Peyer's patch (tissue), 4 donors: ENCODE results near the gene PELI1. TPM values are rescaled to one million over a fixed set of nuclear protein-coding genes. Genes with fewer than 3 reads are reported as not detected.

Experiments
- DNase-seq, 3 donors: peaks; one replicate each; pipeline ENCODE4 v3.0.0-alpha.2; 2017 to 2019
- H3K27ac ChIP-seq, 4 donors: fragments of 200-600 bp; sonication (generic); one replicate each; pipeline ENCODE4 v1.5.1; 2016 to 2019
- H3K27me3 ChIP-seq, 2 donors: fragments of 200-600 bp; sonication (generic); one replicate each; pipeline ENCODE4 v1.5.1; 2019
- H3K36me3 ChIP-seq, 3 donors: fragments of 200-600 bp; sonication (generic); one replicate each; pipeline ENCODE4 v1.5.1; 2016 to 2019
- H3K4me1 ChIP-seq, 4 donors: fragments of 200-600 bp; sonication (generic); one replicate each; pipeline ENCODE4 v1.5.1; 2016 to 2019
- H3K4me3 ChIP-seq, 4 donors: fragments of 200-600 bp; sonication (generic); 1 replicate in 3 of 4; 2 replicates in 1 of 4; pipeline ENCODE4 v1.5.1; 2016 to 2019; ENCODE audit warnings: mild to moderate bottlenecking in 1 of 4
- H3K9me3 ChIP-seq, 4 donors: fragments of 200-600 bp; sonication (generic); one replicate each; pipeline ENCODE4 v1.5.1; 2016 to 2019; ENCODE audit warnings: mild to moderate bottlenecking in 1 of 4
- POLR2A ChIP-seq, 2 donors: fragments of 450-650 bp; IDR thresholded peaks; one replicate each; pipeline ENCODE4 v1.5.1; 2017; ENCODE audit warnings: antibody characterized with exemption in 2 of 2, mild to moderate bottlenecking in 2 of 2, moderate library complexity in 2 of 2
- total RNA-seq, 4 donors: library from RNA; depleted of rRNA; stranded (reverse); fragments of >200 nt; gene quantifications; one replicate each; pipeline ENCODE4 v1.1.0, GENCODE V29; 2016
- TF ChIP-seq, protein P1 (sequence below), 6 experiments: fragments of 450-650 bp in 4 of 6; fragments of 200-600 bp in 2 of 6; sonication (generic) in 1 of 6; IDR thresholded peaks; one replicate each; pipeline ENCODE4 v1.5.1; 2017 to 2019; ENCODE audit warnings: antibody characterized with exemption in 6 of 6, mild to moderate bottlenecking in 3 of 6, moderate library complexity in 1 of 6

PELI1 gene
- total RNA-seq, 4 donors from 2014 or later = 22.3 to 45.7 (median 40.2) TPM

DNA sequence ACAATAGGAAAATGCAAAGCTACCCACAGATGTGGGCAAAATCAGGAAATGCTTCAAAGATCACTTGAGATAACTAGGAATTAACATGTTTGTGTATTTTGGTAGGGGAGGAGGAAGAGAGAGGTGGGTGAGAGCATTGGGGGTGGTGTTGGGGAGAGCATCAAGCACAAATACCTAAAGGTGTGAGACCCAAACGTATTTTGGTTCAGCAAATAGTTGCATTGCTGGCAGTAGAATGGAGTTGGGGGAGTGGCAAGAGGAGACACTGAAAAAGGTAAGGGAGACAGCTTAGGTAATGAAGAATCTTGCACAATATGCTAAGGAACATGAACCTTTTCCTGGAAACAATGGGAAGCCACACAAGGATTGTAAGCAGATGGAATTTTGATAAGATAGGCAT lies 1.5 kb upstream of the PELI1 start:
- Histone ChIP-seq H3K36me3 (no peaks in the 10 kb centered on the region), H3K27ac (no peak overlapping the region), H3K27me3 (no peaks in the 10 kb centered on the region), H3K4me3 (no peak overlapping the region), H3K9me3 (no peaks in the 10 kb centered on the region), H3K4me1 (peaks cover 0 to 13% (median 4%) of the 10 kb centered on the region in 4 donors)
- TF ChIP-seq, protein P1, sequence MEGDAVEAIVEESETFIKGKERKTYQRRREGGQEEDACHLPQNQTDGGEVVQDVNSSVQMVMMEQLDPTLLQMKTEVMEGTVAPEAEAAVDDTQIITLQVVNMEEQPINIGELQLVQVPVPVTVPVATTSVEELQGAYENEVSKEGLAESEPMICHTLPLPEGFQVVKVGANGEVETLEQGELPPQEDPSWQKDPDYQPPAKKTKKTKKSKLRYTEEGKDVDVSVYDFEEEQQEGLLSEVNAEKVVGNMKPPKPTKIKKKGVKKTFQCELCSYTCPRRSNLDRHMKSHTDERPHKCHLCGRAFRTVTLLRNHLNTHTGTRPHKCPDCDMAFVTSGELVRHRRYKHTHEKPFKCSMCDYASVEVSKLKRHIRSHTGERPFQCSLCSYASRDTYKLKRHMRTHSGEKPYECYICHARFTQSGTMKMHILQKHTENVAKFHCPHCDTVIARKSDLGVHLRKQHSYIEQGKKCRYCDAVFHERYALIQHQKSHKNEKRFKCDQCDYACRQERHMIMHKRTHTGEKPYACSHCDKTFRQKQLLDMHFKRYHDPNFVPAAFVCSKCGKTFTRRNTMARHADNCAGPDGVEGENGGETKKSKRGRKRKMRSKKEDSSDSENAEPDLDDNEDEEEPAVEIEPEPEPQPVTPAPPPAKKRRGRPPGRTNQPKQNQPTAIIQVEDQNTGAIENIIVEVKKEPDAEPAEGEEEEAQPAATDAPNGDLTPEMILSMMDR (IDR thresholded peaks at IDR 0.05) = no peak
- TF ChIP-seq POLR2A (IDR thresholded peaks at IDR 0.05) = no peak
- DNase-seq = no peak

DNA sequence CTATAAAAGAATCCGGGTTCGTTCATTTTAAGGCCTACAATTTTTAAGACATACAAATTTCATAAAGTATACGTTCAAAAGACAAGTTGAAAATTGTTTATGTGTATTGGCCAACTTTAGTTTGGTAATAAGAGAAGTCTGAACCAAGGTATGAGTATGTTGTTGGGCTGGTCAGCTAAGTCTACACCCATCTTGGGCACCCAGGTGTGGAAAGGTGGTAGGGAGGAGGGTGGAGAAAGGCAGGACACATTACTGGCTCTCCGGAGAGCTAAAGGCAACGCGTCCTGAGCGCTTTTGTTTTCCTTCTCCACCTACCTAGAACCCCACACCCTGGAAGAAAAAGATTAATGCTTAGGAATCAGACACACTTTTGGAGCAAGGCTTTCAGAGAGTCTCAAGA lies 899 bp upstream of the PELI1 start:
- no peak overlapping the region for H3K4me3 ChIP-seq
- H3K4me1 ChIP-seq = peaks cover 0 to 16% (median 4%) of the 10 kb centered on the region in 4 donors
- H3K9me3 ChIP-seq = no peaks in the 10 kb centered on the region
- TF ChIP-seq POLR2A (IDR thresholded peaks at IDR 0.05) = no peak
- TF ChIP-seq, protein P1 (IDR thresholded peaks at IDR 0.05) = no peak
- H3K27ac ChIP-seq = no peak overlapping the region
- H3K36me3 ChIP-seq = no peaks in the 10 kb centered on the region
- no peak for DNase-seq
- no peaks in the 10 kb centered on the region for H3K27me3 ChIP-seq

DNA sequence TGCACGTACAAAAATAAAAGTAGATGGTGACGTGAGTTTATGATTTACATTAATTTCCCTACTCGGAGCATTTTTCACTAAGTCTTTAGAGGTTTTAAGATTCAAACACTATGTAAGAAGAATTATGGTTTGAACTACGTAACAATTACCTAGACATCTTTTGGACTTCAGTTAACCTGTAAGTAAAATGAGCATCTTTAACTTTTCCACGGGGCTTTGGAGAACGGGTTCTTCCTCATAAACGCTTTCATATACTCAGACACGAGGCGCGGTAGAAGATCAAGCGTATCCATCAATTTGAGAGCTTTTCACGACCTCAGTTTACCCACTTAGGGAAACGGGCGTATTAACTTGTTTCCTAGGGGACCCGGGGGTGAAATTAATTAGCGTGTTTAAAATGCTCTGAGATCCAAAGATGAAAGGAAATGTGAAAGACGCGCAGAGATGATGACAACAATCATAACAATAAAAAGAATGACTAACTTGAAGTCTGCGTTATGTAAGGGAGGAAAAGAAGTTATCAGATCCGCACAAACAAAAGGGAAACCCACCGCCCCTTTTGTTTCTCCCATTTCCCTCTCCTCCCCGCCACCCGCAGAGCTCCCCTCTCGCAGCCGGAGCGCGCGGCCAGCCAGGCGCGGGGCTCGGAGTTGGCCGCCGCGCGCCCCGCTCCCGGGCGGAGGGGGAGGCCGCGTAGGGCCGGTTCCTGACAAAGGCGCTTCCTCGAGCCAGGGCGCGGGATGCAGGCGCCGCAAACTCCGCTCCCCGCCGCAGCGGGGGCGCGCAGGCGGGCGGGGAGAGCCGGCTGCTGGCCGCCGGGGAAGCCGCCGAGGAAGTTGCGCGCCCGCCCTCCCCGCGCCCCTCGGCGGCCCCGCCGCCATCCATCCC lies 807 bp downstream of the PELI1 start:
- DNase-seq = peak in 2 of 3 donors; percentile 27 to 52
- peak overlapping the region; percentile 98 to 99 (median 99) for H3K27ac ChIP-seq
- TF ChIP-seq, protein P1 (IDR thresholded peaks at IDR 0.05) = no peak
- TF ChIP-seq POLR2A (IDR thresholded peaks at IDR 0.05) = no peak
- peak overlapping the region; percentile 93 to 99 (median 97) for H3K4me3 ChIP-seq
- no peaks in the 10 kb centered on the region for H3K9me3 ChIP-seq
- H3K4me1 ChIP-seq = peaks cover 0 to 32% (median 4%) of the 10 kb centered on the region in 4 donors
- H3K27me3 ChIP-seq = no peaks in the 10 kb centered on the region
- no peaks in the 10 kb centered on the region for H3K36me3 ChIP-seq

DNA sequence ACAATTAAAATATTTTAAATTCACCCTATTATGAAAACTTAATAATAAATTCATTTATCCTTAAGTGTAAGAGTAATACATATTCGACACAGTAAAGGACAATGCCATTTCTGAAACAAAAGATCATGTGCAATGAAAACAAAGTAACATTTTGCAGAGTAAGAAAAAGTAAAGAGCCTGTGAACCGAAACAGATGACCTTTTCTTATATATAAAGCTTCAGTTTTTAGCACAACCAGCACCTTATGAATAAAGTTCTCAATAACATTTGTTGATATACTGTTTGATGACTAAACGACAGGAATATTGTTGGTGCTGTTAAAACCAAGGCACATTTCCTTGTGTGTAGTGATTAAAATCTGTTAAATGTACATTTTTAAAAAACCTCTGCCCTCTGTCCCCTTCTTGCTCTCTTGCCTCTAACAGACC lies 1.5 kb downstream of the PELI1 start:
- no peak for DNase-seq
- H3K4me1 ChIP-seq = peaks cover 0 to 37% (median 4%) of the 10 kb centered on the region in 4 donors

DNA sequence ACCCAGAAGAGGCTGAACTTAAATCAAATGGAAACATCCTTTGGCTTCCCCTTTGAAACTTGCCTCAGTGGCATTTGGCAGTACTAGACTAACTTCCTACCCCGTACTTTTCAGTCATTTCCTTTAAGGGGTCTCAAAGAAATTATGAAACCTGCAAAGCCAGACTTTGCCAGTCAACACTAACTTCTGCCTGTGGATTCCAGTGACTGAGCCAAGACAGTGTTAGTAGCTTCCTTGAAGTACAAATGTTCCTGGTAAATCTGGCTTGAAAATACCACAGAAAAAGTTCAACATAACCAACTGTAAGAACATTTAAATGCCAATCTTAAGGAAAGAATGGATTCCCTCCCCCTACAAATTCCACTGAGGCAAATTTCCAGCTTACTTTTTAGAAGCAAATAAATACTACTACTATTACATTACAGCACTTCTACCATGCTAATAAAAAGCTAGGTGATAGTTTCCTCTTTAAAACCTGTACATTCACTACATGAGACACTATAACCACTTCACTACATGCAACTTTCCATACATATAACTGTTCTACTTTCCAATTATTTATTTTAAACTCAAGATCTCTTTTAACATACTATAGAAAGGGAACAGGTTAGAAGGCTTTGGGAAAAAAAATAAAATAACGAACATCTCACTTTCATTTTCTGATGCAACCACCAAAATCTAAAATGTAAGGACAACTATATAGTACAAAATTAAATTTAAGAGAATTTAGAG lies 2.4 kb downstream of the PELI1 start:
- TF ChIP-seq, protein P1 (IDR thresholded peaks at IDR 0.05) = no peak
- no peak for TF ChIP-seq POLR2A (IDR thresholded peaks at IDR 0.05)
- no peaks in the 10 kb centered on the region for H3K9me3 ChIP-seq
- peak overlapping the region; percentile 56 to 99 (median 99) for H3K27ac ChIP-seq
- H3K36me3 ChIP-seq = no peaks in the 10 kb centered on the region
- H3K4me3 ChIP-seq = peak overlapping the region in 3 of 4 donors; percentile 93 to 99 (median 97)
- H3K4me1 ChIP-seq = peaks cover 0 to 43% (median 4%) of the 10 kb centered on the region in 4 donors
- H3K27me3 ChIP-seq = no peaks in the 10 kb centered on the region
- no peak for DNase-seq

More for the DNA sequence above, 1.5 kb downstream of the PELI1 start:
- no peaks in the 10 kb centered on the region for H3K27me3 ChIP-seq
- H3K9me3 ChIP-seq = no peaks in the 10 kb centered on the region
- peak overlapping the region; percentile 93 to 99 (median 97) for H3K4me3 ChIP-seq
- H3K36me3 ChIP-seq = no peaks in the 10 kb centered on the region
- peak overlapping the region; percentile 98 to 99 (median 99) for H3K27ac ChIP-seq
- TF ChIP-seq POLR2A (IDR thresholded peaks at IDR 0.05) = no peak
- TF ChIP-seq, protein P1 (IDR thresholded peaks at IDR 0.05) = no peak
